GM23248 (cell line): ENCODE data around the gene IGSF21. TPM values are rescaled to one million over a fixed set of nuclear protein-coding genes. Genes with fewer than 3 reads are reported as not detected.

Source experiments
- DNase-seq: peaks from one replicate; pipeline ENCODE4 v3.0.0-alpha.2; 2015
- H2AFZ ChIP-seq: fragments of 200-600 bp; sonication (generic); 2 replicates; pipeline ENCODE4 v1.6.1; 2016; ENCODE audit warnings: antibody characterized with exemption
- H3F3A ChIP-seq: fragments of 200-600 bp; sonication (generic); 2 replicates; pipeline ENCODE4 v1.6.1; 2016; ENCODE audit warnings: mild to moderate bottlenecking, antibody characterized with exemption, mixed run types; ENCODE audit not compliant: insufficient read depth
- H3K27ac ChIP-seq: fragments of 200-600 bp; sonication (generic); 2 replicates; pipeline ENCODE4 v1.5.1; 2016; ENCODE audit warnings: mild to moderate bottlenecking
- H3K27me3 ChIP-seq: fragments of 200-600 bp; sonication (generic); replicated peaks from 2 replicates; pipeline ENCODE4 v1.6.1; 2016; ENCODE audit warnings: mild to moderate bottlenecking; ENCODE audit not compliant: insufficient read depth
- H3K36me3 ChIP-seq: fragments of 200-600 bp; sonication (generic); 2 replicates; pipeline ENCODE4 v1.6.1; 2016; ENCODE audit warnings: low read depth, mild to moderate bottlenecking
- H3K4me1 ChIP-seq: fragments of 200-600 bp; sonication (generic); 2 replicates; pipeline ENCODE4 v1.6.1; 2016; ENCODE audit warnings: mild to moderate bottlenecking; ENCODE audit not compliant: insufficient read depth
- H3K4me2 ChIP-seq: fragments of 200-600 bp; sonication (generic); one replicate; pipeline ENCODE4 v1.6.1; 2016; ENCODE audit warnings: mild to moderate bottlenecking; ENCODE audit not compliant: unreplicated experiment
- H3K4me3 ChIP-seq: fragments of 200-600 bp; sonication (generic); 2 replicates; pipeline ENCODE4 v1.5.1; 2016; ENCODE audit warnings: mild to moderate bottlenecking
- H3K79me2 ChIP-seq: fragments of 200-600 bp; sonication (generic); 2 replicates; pipeline ENCODE4 v1.6.1; 2016; ENCODE audit warnings: mild to moderate bottlenecking; ENCODE audit not compliant: insufficient read depth
- H3K9ac ChIP-seq: fragments of 200-600 bp; sonication (generic); 2 replicates; pipeline ENCODE4 v1.6.1; 2016; ENCODE audit warnings: mild to moderate bottlenecking
- H3K9me2 ChIP-seq: fragments of 200-600 bp; sonication (generic); 2 replicates; pipeline ENCODE4 v1.6.1; 2016; ENCODE audit warnings: mixed run types, mild to moderate bottlenecking, moderate library complexity; ENCODE audit not compliant: insufficient read depth
- H3K9me3 ChIP-seq: fragments of 200-600 bp; sonication (generic); one replicate; pipeline ENCODE4 v1.6.1; 2017; ENCODE audit warnings: low read depth
- H4K20me1 ChIP-seq: fragments of 200-600 bp; sonication (generic); 2 replicates; pipeline ENCODE4 v1.6.0; 2016; ENCODE audit not compliant: insufficient read depth
- EZH2 ChIP-seq: fragments of 200-600 bp; sonication (generic); IDR thresholded peaks from 2 replicates; pipeline ENCODE4 v1.6.1; 2018; ENCODE audit warnings: antibody characterized with exemption, mild to moderate bottlenecking; ENCODE audit not compliant: insufficient read depth, poor library complexity, severe bottlenecking
- EZH2phosphoT487 ChIP-seq: fragments of 200-600 bp; sonication (generic); IDR thresholded peaks from 2 replicates; pipeline ENCODE4 v1.6.1; 2018; ENCODE audit warnings: antibody characterized with exemption, moderate library complexity, mild to moderate bottlenecking, low read depth; ENCODE audit not compliant: insufficient read depth
- WGBS, 2 experiments: methylation state at CpG; one replicate each; pipeline ENCODE4 v1.1.6; 2015 to 2017; ENCODE audit warnings: low lambda C conversion rate in 2 of 2, low coverage in 1 of 2; ENCODE audit errors: missing lambda C conversion rate in 2 of 2; 5-methylcytosine and 5-hydroxymethylcytosine counted together
- in situ Hi-C: fragments of 300-500 bp; cut with MboI; formaldehyde crosslinking; loops from 2 replicates; pipeline ENCODE4 v1.15.0; 2020
- polyA plus RNA-seq: library from polyadenylated mRNA; unstranded; fragments of >200 nt; fragmentation: Nextera tagmentation; extraction: Ambion mirVana; gene quantifications from 2 replicates; pipeline ENCODE4 v1.2.1, GENCODE V29; 2016
- total RNA-seq: library from RNA; depleted of rRNA; stranded (reverse); fragments of >200 nt; shearing (Covaris generic); gene quantifications from 2 replicates; pipeline ENCODE4 v1.2.3, GENCODE V29; 2014

The IGSF21 gene
- total and polyA plus RNA-seq, 2 experiments from 2014 or later: not detected

DNA sequence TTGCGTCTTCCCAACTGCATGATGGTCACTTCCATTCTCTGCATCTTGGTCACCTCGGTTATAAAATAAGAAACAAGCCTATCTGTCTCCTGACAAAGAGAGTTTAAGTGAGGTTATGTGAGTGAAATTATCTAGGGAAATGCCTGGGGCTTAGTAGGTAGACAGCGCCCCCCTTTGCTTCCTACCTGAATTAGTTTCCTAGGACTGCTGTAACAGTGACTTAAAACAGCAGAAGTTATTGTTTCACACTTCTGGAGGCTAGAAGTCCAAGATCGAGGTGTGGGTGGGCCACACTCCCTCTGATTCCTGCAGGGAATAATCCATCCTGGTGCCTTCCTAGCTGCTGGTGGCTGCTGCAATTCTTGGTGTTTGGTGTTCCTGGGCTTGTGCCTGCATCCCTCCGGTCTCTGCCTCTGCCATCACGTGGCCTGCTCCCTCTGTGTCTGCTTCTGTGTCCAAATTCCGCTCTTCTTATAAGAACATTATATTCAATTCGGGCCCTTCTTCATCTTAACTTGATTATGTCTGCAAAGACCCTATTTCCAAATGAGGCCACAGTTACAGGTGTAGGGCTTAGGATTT, 92.6 kb downstream of the IGSF21 start:
- no peaks in the 10 kb centered on the region for H3K9me2 ChIP-seq
- H3K9ac ChIP-seq: no peak overlapping the region
- no peaks in the 10 kb centered on the region for H3F3A ChIP-seq
- H3K79me2 ChIP-seq: no peaks in the 10 kb centered on the region
- H3K27me3 ChIP-seq: peaks cover 14% of the 10 kb centered on the region; the same call in 1 of the 2 replicates
- no peak for TF ChIP-seq EZH2phosphoT487
- no peak for TF ChIP-seq EZH2
- H3K4me1 ChIP-seq: no peaks in the 10 kb centered on the region
- H3K9me3 ChIP-seq: no peaks in the 10 kb centered on the region
- H3K27ac ChIP-seq: no peak overlapping the region
- in situ Hi-C loops: no loop called here
- H3K36me3 ChIP-seq: no peaks in the 10 kb centered on the region
- no peak for DNase-seq
- no peaks in the 10 kb centered on the region for H4K20me1 ChIP-seq
- WGBS, 2 experiments: 35 to 36% methylated on average over 8 of the region's 8 CpGs
- no peak overlapping the region for H2AFZ ChIP-seq
- no peak overlapping the region for H3K4me2 ChIP-seq
- no peak overlapping the region for H3K4me3 ChIP-seq

DNA sequence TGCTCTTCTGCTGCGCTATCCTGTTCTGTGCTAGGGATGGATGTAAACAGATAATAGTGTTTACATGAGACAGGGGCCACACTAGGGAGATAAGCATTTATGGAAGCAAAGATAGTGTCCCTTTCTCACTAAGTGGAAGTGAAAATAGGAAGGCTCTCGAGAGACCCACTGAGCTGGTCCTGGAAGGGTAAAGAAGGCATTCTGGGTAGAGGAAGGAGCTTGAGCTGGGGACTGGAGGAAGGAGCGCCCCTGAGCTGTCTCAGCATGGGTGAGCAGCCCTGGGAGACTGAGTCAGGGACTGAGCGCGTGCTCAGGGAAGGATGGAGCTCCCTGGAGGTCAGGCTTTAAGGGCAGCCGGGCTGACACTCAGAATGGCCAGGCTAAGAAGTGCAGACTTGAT, 93.3 kb downstream of the IGSF21 start:
- no peak for TF ChIP-seq EZH2
- H3K4me1 ChIP-seq: no peaks in the 10 kb centered on the region
- no peak overlapping the region for H3K27ac ChIP-seq
- in situ Hi-C loops: no loop called here
- no peak overlapping the region for H3K9ac ChIP-seq
- no peak overlapping the region for H2AFZ ChIP-seq
- H3K9me2 ChIP-seq: no peaks in the 10 kb centered on the region
- H3K27me3 ChIP-seq: peaks cover 14% of the 10 kb centered on the region; the same call in 1 of the 2 replicates
- no peaks in the 10 kb centered on the region for H3F3A ChIP-seq
- H3K79me2 ChIP-seq: no peaks in the 10 kb centered on the region
- no peaks in the 10 kb centered on the region for H3K9me3 ChIP-seq
- 30 to 47% methylated on average over 6 of the region's 6 CpGs for WGBS, 2 experiments
- no peak for DNase-seq
- H3K36me3 ChIP-seq: no peaks in the 10 kb centered on the region
- H3K4me2 ChIP-seq: no peak overlapping the region
- H3K4me3 ChIP-seq: no peak overlapping the region
- H4K20me1 ChIP-seq: no peaks in the 10 kb centered on the region

DNA sequence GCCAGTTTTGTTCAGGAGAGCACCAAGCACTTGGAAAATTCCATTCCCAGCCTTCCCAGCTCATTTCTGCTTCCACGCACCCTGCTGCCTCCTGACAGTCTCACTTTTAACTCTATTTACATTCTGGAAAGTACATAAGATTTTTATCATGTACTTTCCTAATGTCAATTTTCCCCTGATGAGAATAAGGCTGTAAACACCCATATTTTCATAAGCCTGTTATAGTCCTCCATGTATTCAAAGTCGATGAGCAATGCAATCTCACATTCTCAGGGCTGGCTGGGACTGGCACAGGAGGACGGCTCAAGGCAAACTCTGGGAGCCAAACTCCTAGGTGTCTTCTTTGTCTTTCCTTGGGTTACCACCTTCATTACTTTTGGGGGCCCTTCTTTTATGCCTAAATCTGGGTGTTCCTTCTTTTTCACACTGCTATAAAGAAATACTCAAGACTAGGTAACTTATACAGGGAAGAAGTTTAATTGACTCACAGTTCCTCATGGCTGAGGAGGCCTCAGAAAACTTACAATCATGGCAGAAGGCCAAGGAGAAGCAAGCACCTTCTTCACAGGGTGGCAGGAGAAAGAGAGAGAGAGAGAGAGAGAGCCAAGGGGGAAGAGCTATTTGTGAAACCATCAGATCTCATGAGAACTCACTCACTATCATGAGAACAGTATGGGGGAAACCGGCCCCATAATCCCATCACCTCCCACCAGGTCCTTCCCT, 94.6 kb downstream of the IGSF21 start:
- no peak overlapping the region for H3K9ac ChIP-seq
- H4K20me1 ChIP-seq: no peaks in the 10 kb centered on the region
- H3K9me3 ChIP-seq: no peaks in the 10 kb centered on the region
- H3F3A ChIP-seq: no peaks in the 10 kb centered on the region
- H3K36me3 ChIP-seq: no peaks in the 10 kb centered on the region
- in situ Hi-C loops: no loop called here
- H3K79me2 ChIP-seq: no peaks in the 10 kb centered on the region
- H2AFZ ChIP-seq: no peak overlapping the region
- H3K27me3 ChIP-seq: peaks cover 14% of the 10 kb centered on the region; the same call in 1 of the 2 replicates
- no peaks in the 10 kb centered on the region for H3K9me2 ChIP-seq
- H3K4me3 ChIP-seq: no peak overlapping the region
- DNase-seq: no peak
- H3K4me1 ChIP-seq: no peaks in the 10 kb centered on the region
- 25 to 30% methylated on average over 4 of the region's 4 CpGs for WGBS, 2 experiments
- TF ChIP-seq EZH2: no peak
- no peak for TF ChIP-seq EZH2phosphoT487
- H3K27ac ChIP-seq: no peak overlapping the region
- no peak overlapping the region for H3K4me2 ChIP-seq

DNA sequence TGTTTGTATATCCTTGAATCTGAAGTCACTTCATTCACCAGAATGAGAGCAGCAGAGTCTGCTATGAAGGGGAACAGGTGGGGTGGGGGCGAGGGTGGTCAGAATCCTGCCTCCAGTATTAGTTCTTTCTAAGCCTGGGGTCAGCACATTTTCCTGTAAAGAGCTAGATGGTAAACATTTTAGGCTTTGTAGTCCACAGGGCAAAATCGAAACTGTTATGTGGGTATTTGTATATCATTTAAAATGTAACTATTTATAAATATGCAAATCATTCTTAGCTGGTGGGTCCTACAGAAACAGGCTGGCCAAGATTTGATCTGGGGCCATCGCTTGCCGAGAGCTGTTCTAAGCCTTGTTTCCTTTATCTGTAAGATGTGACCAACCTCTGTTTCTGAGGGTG, 96.0 kb downstream of the IGSF21 start:
- Histone ChIP-seq H3K79me2 (no peaks in the 10 kb centered on the region), H3K9me3 (no peaks in the 10 kb centered on the region), H3K36me3 (no peaks in the 10 kb centered on the region), H3K9me2 (no peaks in the 10 kb centered on the region), H3F3A (no peaks in the 10 kb centered on the region), H3K9ac (no peak overlapping the region), H3K4me3 (no peak overlapping the region), H4K20me1 (no peaks in the 10 kb centered on the region), H2AFZ (no peak overlapping the region), H3K4me1 (no peaks in the 10 kb centered on the region), H3K27me3 (no peaks in the 10 kb centered on the region), H3K27ac (no peak overlapping the region), H3K4me2 (no peak overlapping the region)
- TF ChIP-seq EZH2 (no peak), EZH2phosphoT487 (no peak)
- DNase-seq: no peak
- in situ Hi-C loops: no loop called here
- 36 to 40% methylated on average over 4 of the region's 4 CpGs for WGBS, 2 experiments
